ENCODE measurements around the gene TXNDC15.
"Not testable (repeated sequence)": the region's sequence is repeated elsewhere in the genome, so short reads cannot be mapped to it uniquely, and the experiment has no call there.

Gene TXNDC15

GRCh38 chr5:134840811-134841210 lies 33.4 kb upstream of the TXNDC15 start:
- in situ Hi-C loops (cut with MboI; ENCODE audit: low sequenced_read_pairs, unreplicated experiment), result no loop called here
- no peak for DNase-seq (ENCODE audit: low spot score)
- TF ChIP-seq CTCF (IDR thresholded peaks at IDR 0.05; ENCODE audit: borderline replicate concordance, control extremely low read depth, extremely low read depth, insufficient read depth, missing control alignments), result no peak

- no peak for TF ChIP-seq CTCF (IDR thresholded peaks at IDR 0.05; ENCODE audit: borderline replicate concordance, control extremely low read depth, extremely low read depth, insufficient read depth, missing control alignments)
- DNase-seq (ENCODE audit: low spot score), result no peak
- in situ Hi-C loops (cut with MboI; ENCODE audit: low sequenced_read_pairs, unreplicated experiment), result no loop called here
Observed at GRCh38 chr5:134844252-134844651, 29.9 kb upstream of the TXNDC15 start.

GRCh38 chr5:134845335-134845851 lies 28.8 kb upstream of the TXNDC15 start:
- no peak for DNase-seq (ENCODE audit: low spot score)
- no peak for TF ChIP-seq CTCF (IDR thresholded peaks at IDR 0.05; ENCODE audit: borderline replicate concordance, control extremely low read depth, extremely low read depth, insufficient read depth, missing control alignments)
- in situ Hi-C loops (cut with MboI; ENCODE audit: low sequenced_read_pairs, unreplicated experiment), result no loop called here

GRCh38 chr5:134845852-134846640 lies 28.1 kb upstream of the TXNDC15 start, which contains the start of gene C5orf24:
TSS of gene C5orf24 (plus strand) at chr5:134845968. CDS start at chr5:134854901, 8,933 bp downstream.
- TF ChIP-seq CTCF (IDR thresholded peaks at IDR 0.05; ENCODE audit: borderline replicate concordance, control extremely low read depth, extremely low read depth, insufficient read depth, missing control alignments), result no peak
- in situ Hi-C loops (cut with MboI; ENCODE audit: low sequenced_read_pairs, unreplicated experiment), result no loop called here
- peak; percentile 96 for DNase-seq (ENCODE audit: low spot score)

GRCh38 chr5:134846641-134846960 lies 27.6 kb upstream of the TXNDC15 start:
- no peak for TF ChIP-seq CTCF (IDR thresholded peaks at IDR 0.05; ENCODE audit: borderline replicate concordance, control extremely low read depth, extremely low read depth, insufficient read depth, missing control alignments)
- in situ Hi-C loops (cut with MboI; ENCODE audit: low sequenced_read_pairs, unreplicated experiment), result no loop called here
- DNase-seq (ENCODE audit: low spot score), result peak; percentile 32

- in situ Hi-C loops (cut with MboI; ENCODE audit: low sequenced_read_pairs, unreplicated experiment), result not testable (repeated sequence)
Observed at GRCh38 chr5:134849434-134849933, 24.7 kb upstream of the TXNDC15 start.

GRCh38 chr5:134851307-134851923 lies 22.8 kb upstream of the TXNDC15 start:
- in situ Hi-C loops (cut with MboI; ENCODE audit: low sequenced_read_pairs, unreplicated experiment), result no loop called here
- no peak for DNase-seq (ENCODE audit: low spot score)
- peak; percentile 44 for TF ChIP-seq CTCF (IDR thresholded peaks at IDR 0.05; ENCODE audit: borderline replicate concordance, control extremely low read depth, extremely low read depth, insufficient read depth, missing control alignments)

More at GRCh38 chr5:134849434-134849933, 24.7 kb upstream of the TXNDC15 start:
- not testable (repeated sequence) for DNase-seq (ENCODE audit: low spot score)

- in situ Hi-C loops (cut with MboI; ENCODE audit: low sequenced_read_pairs, unreplicated experiment), result not testable (repeated sequence)
Observed at GRCh38 chr5:134856465-134856864, 17.7 kb upstream of the TXNDC15 start.

More at GRCh38 chr5:134856465-134856864, 17.7 kb upstream of the TXNDC15 start:
- DNase-seq (ENCODE audit: low spot score), result not testable (repeated sequence)

All from GM13976 (cell line).